TTC549 (cell line): ENCODE results near the gene MYLIP.
"Not testable (repeated sequence)": the region's sequence is repeated elsewhere in the genome, so short reads cannot be mapped to it uniquely, and the experiment has no call there.

ENCODE experiments used
- FAIRE-seq: peaks from 2 replicates; lab custom pipeline; 2012; peaks lifted over from hg19 to GRCh38; lab: Jason Lieb, UNC

MYLIP gene

DNA sequence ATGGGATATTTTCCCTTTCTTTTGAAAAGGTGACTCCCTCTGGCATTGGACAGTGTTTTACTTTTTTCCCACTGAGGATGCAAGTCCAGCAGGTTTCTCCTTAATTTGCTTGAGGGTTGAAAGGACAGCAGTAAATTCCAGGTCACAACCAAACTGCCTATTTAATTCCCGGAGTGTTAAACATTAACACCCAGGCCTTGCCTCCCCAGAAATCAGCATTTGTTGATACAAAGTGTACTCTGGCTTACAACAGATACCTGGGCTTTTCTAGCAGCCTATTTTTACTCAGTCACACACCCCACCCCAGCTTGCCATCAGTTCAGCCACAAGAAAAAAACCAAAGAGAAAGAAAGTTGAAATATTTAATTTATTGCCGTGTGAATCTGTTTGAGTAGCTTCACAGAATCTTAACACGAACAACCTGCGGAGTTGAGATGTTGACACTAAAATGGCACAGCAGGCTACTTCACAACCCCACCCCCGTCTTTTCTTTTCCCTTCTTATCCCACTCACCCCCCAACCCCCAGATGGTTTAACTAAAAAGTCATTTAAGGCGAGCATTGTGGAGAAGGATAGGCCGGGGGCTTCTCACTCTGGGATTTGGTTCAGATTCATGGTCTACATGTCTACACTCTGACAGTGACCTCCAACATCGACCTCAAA, 45.7 kb downstream of the MYLIP start:
- no peak for FAIRE-seq

DNA sequence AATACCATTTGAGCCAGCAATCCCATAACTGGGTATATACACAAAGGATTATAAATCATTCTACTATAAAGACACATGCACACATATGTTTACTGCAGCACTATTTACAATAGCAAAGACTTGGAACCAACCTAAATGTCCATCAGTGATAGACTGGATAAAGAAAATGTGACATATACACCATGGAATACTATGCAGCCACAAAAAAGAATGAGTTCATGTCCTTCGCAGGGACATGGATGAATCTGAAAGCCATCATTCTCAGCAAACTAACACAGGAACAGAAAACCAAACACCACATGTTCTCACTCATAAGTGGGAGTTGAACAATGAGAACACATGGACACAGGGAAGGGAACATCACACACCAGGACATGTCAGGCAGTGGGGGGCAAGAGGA, 47.7 kb downstream of the MYLIP start:
- FAIRE-seq: not testable (repeated sequence)

DNA sequence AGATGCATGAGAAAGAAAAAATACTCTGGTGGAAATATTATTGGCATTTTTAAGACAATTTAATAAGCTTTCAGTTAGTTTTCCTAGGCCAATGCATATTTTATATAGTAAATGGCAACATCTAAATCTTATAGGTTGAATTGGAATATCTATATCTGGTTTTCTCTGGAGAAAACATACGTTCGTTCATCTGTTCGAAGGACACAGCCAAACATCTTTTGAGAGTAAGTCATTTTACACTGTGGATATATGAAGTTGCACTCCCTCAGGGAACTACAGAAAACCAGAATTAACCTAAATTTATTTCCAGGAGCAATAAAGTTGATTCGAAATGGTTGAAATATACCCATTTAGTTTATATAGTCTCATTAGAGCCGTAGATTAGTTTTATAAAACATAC, 49.0 kb downstream of the MYLIP start:
- FAIRE-seq: no peak

DNA sequence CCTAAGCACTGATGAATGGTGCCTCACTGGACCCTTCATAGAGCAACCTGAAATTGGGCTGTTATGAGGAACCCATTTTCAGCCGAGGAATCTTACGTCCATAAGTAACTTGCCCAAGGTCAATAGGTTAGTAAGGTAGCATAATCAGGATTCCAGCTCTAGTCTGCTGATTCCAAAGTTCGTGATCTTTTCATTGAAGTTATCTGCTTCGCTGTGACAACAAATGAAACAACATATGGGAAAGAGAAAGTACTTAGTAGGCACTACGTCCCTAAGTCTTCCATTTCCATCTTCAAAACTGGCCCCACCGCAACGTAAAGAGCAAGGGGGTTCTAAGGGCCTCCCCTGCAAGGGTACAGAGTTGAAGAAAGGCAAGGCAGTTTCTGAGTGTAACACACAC, 49.5 kb downstream of the MYLIP start:
- FAIRE-seq: no peak

DNA sequence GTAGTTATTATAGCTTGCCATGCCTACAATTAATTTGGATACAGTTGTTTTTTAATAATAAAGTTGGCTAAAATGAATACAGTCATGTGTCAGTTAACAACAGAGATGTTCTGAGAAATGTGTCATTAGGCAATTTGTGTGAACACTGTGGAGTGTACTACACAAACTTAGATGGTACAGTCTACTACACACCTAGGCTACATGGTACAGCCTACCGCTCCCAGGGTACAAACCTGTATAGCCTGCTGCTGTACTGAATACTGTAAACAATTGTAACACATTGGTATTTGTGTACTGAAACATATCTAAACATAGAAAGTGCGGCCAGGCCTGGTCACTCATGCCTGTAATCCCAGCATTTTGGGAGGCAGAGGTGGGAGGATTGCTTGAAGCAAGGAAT, 50.2 kb downstream of the MYLIP start:
- no peak for FAIRE-seq

DNA sequence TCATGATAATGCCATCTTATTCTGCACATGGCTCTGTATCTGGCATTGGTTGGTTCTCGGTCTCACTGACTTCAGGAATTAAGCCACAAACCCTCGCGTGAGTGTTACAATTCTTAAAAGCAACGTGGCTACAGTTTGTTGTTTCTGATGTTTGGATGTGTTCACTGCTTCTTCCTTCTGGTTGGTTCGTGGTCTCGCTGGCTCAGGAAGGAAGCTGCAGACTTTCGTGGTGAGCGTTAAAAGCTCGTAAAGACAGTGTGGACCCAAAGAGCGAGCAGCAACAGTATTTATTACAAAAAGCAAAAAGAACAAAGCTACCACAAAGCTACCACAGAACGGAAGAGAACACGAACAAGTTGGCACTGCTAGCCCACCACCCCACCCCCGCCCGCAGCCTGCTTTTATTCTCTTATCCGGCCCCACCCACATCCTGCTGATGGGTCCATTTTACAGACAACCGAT, 51.1 kb downstream of the MYLIP start:
- FAIRE-seq: no peak

DNA sequence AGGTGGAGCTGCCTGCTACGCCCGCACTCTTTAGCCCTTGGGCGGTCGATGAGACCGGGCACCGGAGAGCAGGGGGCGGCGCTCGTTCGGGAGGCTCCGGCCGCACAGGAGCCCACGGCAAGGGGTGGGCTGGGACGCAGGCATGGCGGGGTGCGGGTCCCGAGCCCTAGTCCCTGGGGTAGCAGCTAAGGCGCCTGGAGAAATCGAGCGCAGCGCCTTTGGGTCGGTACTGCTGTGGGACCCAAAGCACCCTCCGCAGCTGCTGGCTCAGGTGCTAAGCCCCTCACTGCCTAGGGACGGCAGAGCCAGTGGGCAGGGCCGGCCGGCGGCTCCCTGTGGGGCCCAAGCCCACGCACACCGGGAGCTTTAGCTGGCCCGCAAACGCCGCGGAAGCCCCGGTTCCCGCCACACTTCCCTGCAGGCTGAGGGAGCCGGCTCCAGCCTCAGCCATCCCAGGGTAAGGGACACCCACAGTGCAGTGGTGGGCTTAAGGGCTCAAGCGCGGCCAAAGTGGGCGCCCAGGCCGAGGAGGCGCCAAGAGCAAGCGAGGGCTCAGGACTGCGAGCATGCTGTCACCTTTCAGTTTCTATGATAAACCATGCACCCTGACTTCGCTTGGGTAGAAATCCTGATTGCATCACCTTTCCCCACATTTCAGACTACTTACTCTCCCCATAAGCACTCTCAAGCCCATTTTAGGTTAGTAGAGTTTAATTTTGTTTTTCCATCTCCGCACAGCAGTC, 52.0 kb downstream of the MYLIP start:
- FAIRE-seq: no peak

DNA sequence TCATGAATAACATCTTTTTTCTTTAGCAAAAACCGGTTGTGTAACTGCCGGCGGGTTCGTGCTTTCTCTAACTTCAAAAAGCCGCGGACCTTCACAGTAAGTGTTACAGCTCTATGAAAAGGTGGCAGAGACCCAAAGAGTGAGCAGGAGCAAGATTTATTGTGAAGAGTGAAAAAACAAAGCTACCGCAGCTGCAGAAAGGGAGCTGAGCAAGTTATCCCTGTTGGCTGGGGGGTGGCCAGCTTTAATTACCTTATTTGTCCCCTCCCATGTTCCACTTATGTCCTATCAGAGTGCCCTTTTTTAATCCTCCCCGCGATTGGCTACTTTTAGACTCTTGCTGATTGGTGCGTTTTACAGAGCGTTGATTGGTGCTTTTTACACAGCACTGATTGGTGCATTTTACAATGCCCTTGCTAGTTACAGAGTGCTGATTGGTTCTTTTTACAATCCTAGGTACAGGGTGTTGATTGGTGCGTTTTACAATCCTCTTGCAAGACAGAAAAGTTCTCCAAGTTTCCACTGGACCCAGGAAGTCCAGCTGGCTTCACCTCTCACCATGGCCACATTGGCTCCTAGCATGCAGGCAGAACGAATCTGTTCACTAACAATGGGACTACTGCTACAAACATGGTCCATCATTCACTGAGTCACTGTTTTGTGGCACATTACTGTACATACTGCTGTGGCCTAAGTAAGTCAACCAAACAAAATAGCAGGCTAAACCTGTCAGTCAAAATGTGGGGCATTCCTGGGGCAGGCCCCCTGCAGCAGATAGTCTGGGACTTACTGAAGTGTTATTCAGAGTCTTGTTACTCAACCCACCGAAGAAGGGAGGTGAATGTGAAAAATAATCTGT, 52.8 kb downstream of the MYLIP start:
- FAIRE-seq: no peak

DNA sequence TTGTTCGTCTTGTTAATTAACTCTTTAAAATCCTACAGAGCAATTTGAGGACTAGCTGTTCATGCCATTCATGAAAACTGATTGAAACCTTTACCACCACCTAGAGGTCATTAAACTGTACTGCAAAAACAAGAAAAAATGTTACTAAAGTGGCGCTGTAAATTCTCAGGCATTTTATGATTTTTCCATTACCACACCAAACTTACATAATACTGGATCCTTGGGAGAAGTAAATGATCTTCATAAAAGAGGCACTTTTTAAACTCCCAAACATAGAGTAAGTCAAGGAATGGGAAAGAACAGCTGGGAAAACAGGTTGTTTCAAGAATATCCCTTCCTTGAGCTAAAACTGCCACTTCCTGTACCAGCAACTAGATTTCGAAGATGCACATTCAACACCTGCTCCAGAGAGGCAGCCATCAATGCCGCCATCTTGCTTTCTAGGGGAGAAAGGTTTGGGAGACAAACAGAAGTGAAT, 54.3 kb downstream of the MYLIP start:
- FAIRE-seq: no peak

DNA sequence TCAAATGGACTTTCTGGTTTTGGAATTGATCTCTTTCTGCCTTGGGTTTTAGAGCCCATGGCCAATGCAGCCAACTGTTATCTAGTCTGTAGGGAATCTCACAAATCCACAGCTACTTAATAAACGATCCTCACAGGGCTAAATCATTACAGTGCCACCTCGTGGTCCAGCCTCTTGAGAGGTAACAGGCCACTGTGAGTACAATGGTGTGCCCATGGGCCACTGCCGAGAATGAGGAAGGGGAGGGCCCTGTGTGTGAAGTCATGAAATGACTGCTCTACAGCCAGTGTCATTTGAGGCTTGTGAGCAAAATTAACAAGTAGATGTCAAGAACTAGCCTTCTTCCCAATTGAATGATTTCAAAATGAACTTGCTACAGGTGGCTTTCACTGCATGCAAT, 55.2 kb downstream of the MYLIP start:
- no peak for FAIRE-seq

DNA sequence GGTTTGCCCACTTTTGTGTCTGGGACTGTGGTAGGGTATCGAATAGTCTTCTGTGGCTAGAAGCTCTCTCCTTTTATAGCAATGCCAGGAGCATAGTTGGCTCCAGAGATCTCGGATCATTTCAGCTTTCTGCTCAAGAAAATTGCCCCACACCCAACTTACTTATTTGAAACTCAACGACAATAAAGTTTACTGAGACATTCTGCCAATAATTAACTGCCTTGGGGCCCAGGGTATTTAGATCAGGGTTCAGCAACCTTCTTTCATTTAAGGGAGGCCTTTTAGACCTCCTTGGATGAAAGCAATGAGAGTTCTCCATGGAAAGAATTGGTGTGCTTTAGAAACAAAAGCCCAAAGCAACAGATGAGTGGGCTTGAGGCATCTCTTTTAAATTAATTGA, 55.7 kb downstream of the MYLIP start:
- FAIRE-seq: no peak

DNA sequence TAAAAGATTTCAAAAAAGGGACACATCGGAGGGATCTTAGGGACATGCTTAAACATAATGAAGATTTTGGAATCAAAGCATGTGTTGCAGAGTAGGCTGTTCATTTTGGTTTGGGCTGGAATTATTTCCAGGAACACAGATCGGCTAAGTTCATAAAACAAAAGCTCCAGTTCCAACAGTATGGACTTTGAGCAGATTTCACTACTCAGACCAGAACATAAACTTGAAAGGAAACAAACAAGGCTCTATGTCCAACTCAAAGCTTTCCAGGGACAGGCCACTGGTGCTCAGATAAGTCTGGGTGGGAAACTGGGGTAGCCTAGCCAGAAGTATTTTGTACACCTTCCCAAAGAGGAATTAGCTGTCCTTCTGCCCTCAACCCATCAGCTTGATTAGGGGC, 58.3 kb downstream of the MYLIP start:
- FAIRE-seq: no peak

DNA sequence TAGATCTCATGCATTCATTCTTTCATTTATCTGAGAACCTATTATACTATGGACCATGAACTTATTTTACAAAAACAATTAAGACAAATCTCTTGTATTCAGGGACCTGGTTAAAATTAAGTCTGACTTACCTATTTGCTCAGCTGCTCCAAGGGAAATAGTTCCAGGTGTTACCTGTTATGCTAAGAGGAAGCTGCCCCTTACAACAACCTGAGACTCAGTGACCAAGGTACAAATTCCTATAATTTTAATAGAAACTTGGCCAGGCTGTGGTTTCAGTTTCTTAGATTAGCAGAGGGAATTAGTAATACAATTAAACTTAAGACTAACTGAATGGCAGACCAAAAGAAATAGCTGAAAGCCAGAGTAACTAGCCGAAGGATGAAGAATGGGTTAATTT, 61.3 kb downstream of the MYLIP start:
- no peak for FAIRE-seq

DNA sequence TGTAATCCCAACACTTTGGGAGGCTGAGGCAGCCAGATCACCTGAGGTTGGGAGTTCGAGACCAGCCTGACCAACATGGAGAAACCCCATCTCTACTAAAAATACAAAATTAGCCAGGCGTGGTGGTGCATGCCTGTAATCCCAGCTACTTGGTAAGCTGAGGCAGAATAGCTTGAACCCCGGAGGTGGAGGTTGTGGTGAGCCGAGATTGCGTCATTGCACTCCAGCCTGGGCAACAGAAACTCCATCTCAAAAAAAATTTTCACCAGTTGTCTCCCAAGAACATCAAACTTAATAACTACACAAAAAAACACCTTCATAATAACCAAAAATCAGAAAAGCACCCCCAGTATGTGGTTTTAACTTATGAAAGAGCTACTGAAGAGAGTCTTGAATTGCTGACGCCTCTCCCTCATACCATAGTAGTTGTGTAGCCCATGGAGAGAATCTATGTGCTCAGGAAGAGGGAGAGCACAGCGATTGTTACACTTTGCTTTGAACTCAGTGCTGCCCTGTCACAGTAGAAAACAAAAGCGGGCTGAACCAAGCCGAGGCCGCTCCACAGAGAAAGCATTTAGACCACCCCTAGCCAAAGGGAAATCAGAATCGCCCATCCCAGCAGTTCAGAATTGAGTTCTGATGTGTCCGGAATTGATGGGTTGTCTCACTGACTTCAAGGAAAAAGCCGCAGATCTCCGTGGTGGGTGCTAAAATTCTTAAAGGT, 67.5 kb downstream of the MYLIP start:
- no peak for FAIRE-seq

DNA sequence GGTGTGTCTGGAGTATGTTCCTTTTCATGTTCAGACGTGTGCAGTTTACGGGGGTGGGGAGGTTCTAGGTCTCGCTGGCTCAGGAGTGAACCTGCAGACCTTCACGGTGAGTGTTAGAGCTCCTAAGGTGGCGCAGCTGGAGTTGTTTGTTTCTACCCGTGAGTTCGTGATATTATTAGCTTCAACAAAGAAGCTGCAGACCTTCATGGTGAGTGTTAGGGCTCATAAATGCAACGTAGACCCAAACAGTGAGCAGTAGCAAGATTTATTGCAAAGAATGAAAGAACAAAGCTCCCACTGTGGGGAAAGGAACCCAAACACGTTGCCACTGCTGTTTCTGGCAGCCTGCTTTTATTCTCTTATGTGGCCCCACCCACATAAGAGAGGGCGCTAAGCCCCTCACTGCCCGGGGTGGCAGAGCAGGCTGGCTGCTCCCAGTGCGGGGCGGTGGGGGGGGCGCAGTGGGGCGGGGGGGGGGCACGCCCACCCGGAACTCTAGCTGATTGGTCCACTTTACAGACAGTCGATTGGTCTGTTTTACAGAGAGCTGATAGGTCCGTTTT, 68.2 kb downstream of the MYLIP start:
- FAIRE-seq: no peak
